Measurements from ENCODE around the gene PYGO2. TPM values are rescaled to one million over a fixed set of nuclear protein-coding genes. Genes with fewer than 3 reads are reported as not detected.

PYGO2 gene
- total RNA-seq, 1 donor from 2014 or later, result 44.7 TPM

GRCh38 chr1:154948079-154948478, 13.5 kb downstream of the PYGO2 start:
- intact Hi-C loops (cut with micrococcal nuclease), result no loop called here

- intact Hi-C loops (cut with micrococcal nuclease), result no loop called here
Observed at GRCh38 chr1:154945962-154946850, 15.4 kb downstream of the PYGO2 start.

- intact Hi-C loops (cut with micrococcal nuclease), result no loop called here
Observed at GRCh38 chr1:154945160-154945961, 16.2 kb downstream of the PYGO2 start.

GRCh38 chr1:154944401-154945159, 17.0 kb downstream of the PYGO2 start:
- intact Hi-C loops (cut with micrococcal nuclease), result no loop called here

GRCh38 chr1:154943649-154944400, 17.8 kb downstream of the PYGO2 start:
- intact Hi-C loops (cut with micrococcal nuclease), result no loop called here

GRCh38 chr1:154941333-154942013, 20.1 kb downstream of the PYGO2 start:
- intact Hi-C loops (cut with micrococcal nuclease), result no loop called here

GRCh38 chr1:154940651-154941194, 20.9 kb downstream of the PYGO2 start:
- intact Hi-C loops (cut with micrococcal nuclease), result no loop called here

- intact Hi-C loops (cut with micrococcal nuclease), result no loop called here
Observed at GRCh38 chr1:154940213-154940560, 21.4 kb downstream of the PYGO2 start.

- intact Hi-C loops (cut with micrococcal nuclease), result loop anchor here (5.0 to 10.0 kb wide), 3 partner anchors 64 to 184 kb away; partner anchors contain the start of genes EFNA4 and KCNN3
Observed at GRCh38 chr1:154938604-154939399, 22.8 kb downstream of the PYGO2 start.

- intact Hi-C loops (cut with micrococcal nuclease), result loop anchor here (1.0 to 10.0 kb wide), 6 partner anchors 17 to 330 kb away; partner anchors contain the start of genes ADAR, EFNA4 and KCNN3
Observed at GRCh38 chr1:154937988-154938386, 23.6 kb downstream of the PYGO2 start.

- intact Hi-C loops (cut with micrococcal nuclease), result loop anchor here (1.0 to 10.0 kb wide), 6 partner anchors 18 to 329 kb away; partner anchors contain the start of genes ADAR, EFNA4 and KCNN3
Observed at GRCh38 chr1:154937085-154937987, 24.2 kb downstream of the PYGO2 start.

- intact Hi-C loops (cut with micrococcal nuclease), result loop anchor here (1.0 to 10.0 kb wide), 9 partner anchors 19 to 377 kb away; partner anchors contain the start of genes ADAR, CKS1B, EFNA4 and FLAD1
Observed at GRCh38 chr1:154936555-154937084, 25.0 kb downstream of the PYGO2 start, which contains the start of gene PMVK. Gene PMVK, minus strand, starts transcription at chr1:154936719. Its CDS starts 34 bp downstream, at chr1:154936685.

- intact Hi-C loops (cut with micrococcal nuclease), result loop anchor here (1.0 to 10.0 kb wide), 6 partner anchors 38 to 377 kb away; partner anchors contain the start of genes CKS1B, EFNA4, FLAD1 and KCNN3
Observed at GRCh38 chr1:154935749-154936554, 25.6 kb downstream of the PYGO2 start.

GRCh38 chr1:154934358-154934948, 27.1 kb downstream of the PYGO2 start:
- intact Hi-C loops (cut with micrococcal nuclease), result loop anchor here (10.0 kb wide), 2 partner anchors 60 to 180 kb away; partner anchors contain the start of gene KCNN3

- intact Hi-C loops (cut with micrococcal nuclease), result loop anchor here (10.0 kb wide), 2 partner anchors 57 to 177 kb away; partner anchors contain the start of gene KCNN3
Observed at GRCh38 chr1:154931940-154932487, 29.6 kb downstream of the PYGO2 start.
